ENCODE measurements around the gene BTRC. TPM values are rescaled to one million over a fixed set of nuclear protein-coding genes. Genes with fewer than 3 reads are reported as not detected.

BTRC gene
- polyA plus RNA-seq, 6 donors from 2014 or later, result 6.0 to 13.4 (median 8.3) TPM

DNA sequence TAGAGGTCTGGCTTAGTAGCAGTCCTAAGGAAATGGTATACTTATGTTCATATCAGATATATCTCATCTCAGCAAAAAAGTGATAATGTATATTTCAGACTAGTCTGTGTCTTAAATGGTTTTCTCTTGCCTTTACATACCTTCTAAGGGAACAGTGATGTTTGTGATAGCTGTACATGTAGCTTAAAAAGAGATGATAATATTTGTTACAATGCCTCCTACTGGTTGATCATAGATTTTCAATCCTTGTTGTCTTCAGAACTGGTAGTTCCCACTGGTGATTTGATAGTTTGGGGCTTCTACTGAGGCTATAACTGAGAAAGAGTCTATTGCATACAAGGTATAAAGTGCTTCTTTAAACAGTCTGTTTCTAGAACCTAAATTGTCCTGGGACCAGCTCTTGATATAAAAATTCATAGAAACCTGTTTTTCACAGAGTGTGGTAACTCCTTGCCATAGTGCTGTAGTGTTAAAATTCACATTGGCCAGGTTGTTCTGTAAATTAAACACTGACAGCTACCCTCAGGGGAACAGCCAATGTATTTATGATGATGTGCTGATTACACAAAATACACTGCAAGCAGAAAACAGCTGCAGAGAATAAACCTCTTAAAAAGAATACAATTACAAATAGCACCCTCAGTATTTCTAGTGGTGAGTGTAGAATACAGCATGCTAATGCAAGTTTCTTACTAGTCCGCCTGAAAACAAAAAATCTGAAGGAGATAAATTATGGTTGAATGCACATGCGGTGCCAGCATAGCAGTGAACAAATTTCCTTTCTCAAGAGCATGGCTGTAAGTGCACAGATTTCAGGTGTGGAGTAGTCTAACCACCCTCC is 90.3 kb downstream of the BTRC start:
- ATAC-seq (ENCODE audit: low read depth in 2 of 2), result no peak
- Mint-ChIP-seq H3K27me3 (no peaks in the 10 kb centered on the region), H3K9me3 (no peaks in the 10 kb centered on the region), H3K4me3 (no peak overlapping the region), H3K36me3 (no peaks in the 10 kb centered on the region), H3K4me1 (peaks cover 0 to 6% (median 6%) of the 10 kb centered on the region in 3 donors), H3K27ac (no peak overlapping the region)
- no peak for DNase-seq

- no peak overlapping the region for H3K27ac Mint-ChIP-seq
- no peaks in the 10 kb centered on the region for H3K27me3 Mint-ChIP-seq
- no peaks in the 10 kb centered on the region for H3K9me3 Mint-ChIP-seq
- H3K36me3 Mint-ChIP-seq, result no peaks in the 10 kb centered on the region
- H3K4me3 Mint-ChIP-seq, result no peak overlapping the region
- DNase-seq, result no peak
- peaks cover 9 to 20% (median 16%) of the 10 kb centered on the region in 3 donors for H3K4me1 Mint-ChIP-seq
- no peak for ATAC-seq (ENCODE audit: low read depth in 2 of 2)
Observed at GRCh38 chr10:101446071-101446470, 92.1 kb downstream of the BTRC start.

DNA sequence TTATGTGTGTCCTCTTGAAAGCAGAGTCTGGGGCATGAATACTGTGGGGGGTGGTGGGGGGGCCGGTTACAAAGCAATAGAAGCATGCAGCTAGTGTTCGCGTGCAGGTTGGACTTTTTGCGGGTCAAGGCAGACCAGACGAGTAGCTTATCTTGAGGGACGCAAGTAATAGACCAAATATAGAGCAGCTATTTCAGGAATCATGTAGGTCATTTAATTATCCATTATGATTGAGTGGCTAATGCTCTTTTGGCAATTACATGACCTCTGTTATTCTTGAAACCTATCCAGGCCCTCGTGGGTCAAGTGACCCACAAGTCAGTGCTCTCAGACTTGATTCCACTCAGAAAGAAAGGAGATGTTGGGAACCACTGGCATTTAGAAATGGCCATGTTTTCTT is 93.0 kb downstream of the BTRC start:
- peak overlapping the region in 1 of 6 donors; percentile 67 for H3K27ac Mint-ChIP-seq
- H3K4me1 Mint-ChIP-seq, result peaks cover 17 to 26% (median 22%) of the 10 kb centered on the region in 3 donors
- no peaks in the 10 kb centered on the region for H3K9me3 Mint-ChIP-seq
- ATAC-seq (ENCODE audit: low read depth in 2 of 2) (no peak), DNase-seq (no peak)
- H3K27me3 Mint-ChIP-seq, result no peaks in the 10 kb centered on the region
- no peaks in the 10 kb centered on the region for H3K36me3 Mint-ChIP-seq
- no peak overlapping the region for H3K4me3 Mint-ChIP-seq

- Mint-ChIP-seq H3K9me3 (no peaks in the 10 kb centered on the region), H3K36me3 (no peaks in the 10 kb centered on the region), H3K4me1 (peaks cover 17 to 22% (median 17%) of the 10 kb centered on the region in 3 donors), H3K27me3 (no peaks in the 10 kb centered on the region), H3K4me3 (no peak overlapping the region), H3K27ac (no peak overlapping the region)
- ATAC-seq (ENCODE audit: low read depth in 2 of 2) (no peak), DNase-seq (no peak)
Observed at GRCh38 chr10:101447477-101447876, 93.5 kb downstream of the BTRC start.

GRCh38 chr10:101450277-101451080 is 96.5 kb downstream of the BTRC start:
- Mint-ChIP-seq H3K9me3 (no peaks in the 10 kb centered on the region), H3K4me1 (peaks cover 17 to 22% (median 17%) of the 10 kb centered on the region in 3 donors), H3K27me3 (no peaks in the 10 kb centered on the region), H3K4me3 (peak overlapping the region in 1 of 8 donors; percentile 19), H3K36me3 (no peaks in the 10 kb centered on the region), H3K27ac (no peak overlapping the region)
- ATAC-seq (ENCODE audit: low read depth in 2 of 2) (no peak), DNase-seq (no peak)

GRCh38 chr10:101451261-101451660 is 97.3 kb downstream of the BTRC start:
- Mint-ChIP-seq H3K4me3 (peak overlapping the region in 4 of 8 donors; percentile 12 to 53 (median 31)), H3K9me3 (no peaks in the 10 kb centered on the region), H3K4me1 (peaks cover 17 to 22% (median 17%) of the 10 kb centered on the region in 3 donors), H3K36me3 (no peaks in the 10 kb centered on the region), H3K27ac (peak overlapping the region in 1 of 6 donors; percentile 45), H3K27me3 (no peaks in the 10 kb centered on the region)
- no peak for ATAC-seq (ENCODE audit: low read depth in 2 of 2)
- no peak for DNase-seq

DNA sequence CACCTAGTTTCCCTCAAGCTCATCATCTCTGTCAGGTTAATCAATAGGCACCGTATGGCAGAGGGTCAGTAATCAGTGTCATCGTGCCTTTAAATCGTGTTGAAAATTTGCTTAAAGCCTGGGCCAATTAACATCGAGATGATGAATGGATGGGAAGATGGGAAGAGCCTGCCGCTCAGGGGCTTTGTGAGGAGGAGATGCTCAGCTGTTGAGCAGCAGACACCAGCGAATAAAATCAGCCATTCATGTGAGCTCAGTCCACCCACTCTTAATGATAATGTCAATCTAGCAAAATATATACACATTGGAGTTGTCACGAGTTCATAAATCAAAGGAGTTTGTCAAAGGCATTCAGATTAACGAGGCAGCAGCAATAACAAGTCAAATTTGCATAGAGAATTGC is 97.7 kb downstream of the BTRC start:
- H3K36me3 Mint-ChIP-seq, result no peaks in the 10 kb centered on the region
- peaks cover 17 to 22% (median 17%) of the 10 kb centered on the region in 3 donors for H3K4me1 Mint-ChIP-seq
- peak overlapping the region in 1 of 6 donors; percentile 36 for H3K27ac Mint-ChIP-seq
- no peaks in the 10 kb centered on the region for H3K9me3 Mint-ChIP-seq
- ATAC-seq (ENCODE audit: low read depth in 2 of 2) (no peak), DNase-seq (no peak)
- peak overlapping the region in 1 of 8 donors; percentile 12 for H3K4me3 Mint-ChIP-seq
- no peaks in the 10 kb centered on the region for H3K27me3 Mint-ChIP-seq

GRCh38 chr10:101452176-101452575 is 98.2 kb downstream of the BTRC start:
- DNase-seq, result no peak
- no peak overlapping the region for H3K4me3 Mint-ChIP-seq
- no peaks in the 10 kb centered on the region for H3K27me3 Mint-ChIP-seq
- no peak for ATAC-seq (ENCODE audit: low read depth in 2 of 2)
- H3K36me3 Mint-ChIP-seq, result no peaks in the 10 kb centered on the region
- H3K9me3 Mint-ChIP-seq, result no peaks in the 10 kb centered on the region
- H3K4me1 Mint-ChIP-seq, result peaks cover 17 to 22% (median 17%) of the 10 kb centered on the region in 3 donors
- peak overlapping the region in 1 of 6 donors; percentile 16 for H3K27ac Mint-ChIP-seq

DNA sequence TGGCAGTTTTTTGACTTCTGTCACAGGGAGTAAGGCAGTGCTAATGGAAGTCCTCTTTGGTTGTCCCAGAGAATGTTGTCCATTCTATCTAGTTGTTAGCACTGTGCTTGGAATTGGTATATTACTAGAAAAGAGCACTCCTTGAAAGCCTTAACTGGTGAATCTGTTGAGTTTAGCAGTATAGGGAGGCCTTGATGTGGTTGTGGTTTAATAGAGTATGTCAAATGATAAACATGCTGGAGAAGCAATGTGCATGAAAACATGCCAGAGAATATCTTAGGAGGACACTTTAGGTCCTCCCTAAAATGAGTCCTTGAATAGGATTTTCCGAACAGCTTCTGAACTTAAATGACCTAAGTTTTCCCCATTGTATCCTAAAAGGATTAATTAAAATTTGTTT is 98.6 kb downstream of the BTRC start:
- Mint-ChIP-seq H3K4me3 (no peak overlapping the region), H3K9me3 (no peaks in the 10 kb centered on the region), H3K27me3 (no peaks in the 10 kb centered on the region), H3K4me1 (peaks cover 17 to 22% (median 17%) of the 10 kb centered on the region in 3 donors), H3K27ac (peak overlapping the region in 1 of 6 donors; percentile 16), H3K36me3 (no peaks in the 10 kb centered on the region)
- ATAC-seq (ENCODE audit: low read depth in 2 of 2) (no peak), DNase-seq (no peak)

- ATAC-seq (ENCODE audit: low read depth in 2 of 2) (no peak), DNase-seq (no peak)
- no peak overlapping the region for H3K4me3 Mint-ChIP-seq
Observed at GRCh38 chr10:101453318-101453717, 99.4 kb downstream of the BTRC start.

GRCh38 chr10:101453791-101454718 is 100.1 kb downstream of the BTRC start:
- no peaks in the 10 kb centered on the region for H3K36me3 Mint-ChIP-seq
- H3K9me3 Mint-ChIP-seq, result no peaks in the 10 kb centered on the region
- H3K27ac Mint-ChIP-seq, result peak overlapping the region in 1 of 6 donors; percentile 6
- ATAC-seq (ENCODE audit: low read depth in 2 of 2) (no peak), DNase-seq (no peak)
- H3K4me3 Mint-ChIP-seq, result no peak overlapping the region
- H3K4me1 Mint-ChIP-seq, result peaks cover 17 to 22% (median 17%) of the 10 kb centered on the region in 3 donors
- H3K27me3 Mint-ChIP-seq, result no peaks in the 10 kb centered on the region

More at GRCh38 chr10:101453318-101453717, 99.4 kb downstream of the BTRC start:
- Mint-ChIP-seq H3K36me3 (no peaks in the 10 kb centered on the region), H3K4me1 (peaks cover 17 to 22% (median 17%) of the 10 kb centered on the region in 3 donors), H3K27me3 (no peaks in the 10 kb centered on the region), H3K27ac (no peak overlapping the region), H3K9me3 (no peaks in the 10 kb centered on the region)

- Mint-ChIP-seq H3K9me3 (no peaks in the 10 kb centered on the region), H3K27ac (no peak overlapping the region)
- no peak for DNase-seq
Observed at GRCh38 chr10:101458869-101459268, 104.9 kb downstream of the BTRC start.

GRCh38 chr10:101464082-101464481 is 110.1 kb downstream of the BTRC start:
- Mint-ChIP-seq H3K9me3 (no peaks in the 10 kb centered on the region), H3K27ac (no peak overlapping the region), H3K36me3 (peaks cover 0 to 4% of the 10 kb centered on the region in 2 donors), H3K4me1 (peaks cover 4 to 13% (median 5%) of the 10 kb centered on the region in 3 donors), H3K27me3 (no peaks in the 10 kb centered on the region), H3K4me3 (no peak overlapping the region)
- no peak for ATAC-seq (ENCODE audit: low read depth in 2 of 2)
- DNase-seq, result no peak

More at GRCh38 chr10:101458869-101459268, 104.9 kb downstream of the BTRC start:
- H3K36me3 Mint-ChIP-seq, result peaks cover 0 to 4% of the 10 kb centered on the region in 2 donors
- no peaks in the 10 kb centered on the region for H3K27me3 Mint-ChIP-seq
- H3K4me1 Mint-ChIP-seq, result no peaks in the 10 kb centered on the region
- no peak for ATAC-seq (ENCODE audit: low read depth in 2 of 2)
- no peak overlapping the region for H3K4me3 Mint-ChIP-seq
